ENCODE results near the gene CARNS1. TPM values are rescaled to one million over a fixed set of nuclear protein-coding genes. Genes with fewer than 3 reads are reported as not detected.
A peak's percentile ranks its signal among the peaks of the same experiment; 100 is the strongest.

Gene CARNS1
- total and polyA plus RNA-seq, 9 of the 15 experiments (the other 6 are each of a cell fraction or from before 2014, with no cell fraction given): 0.01 to 0.18 (median 0.06) TPM; not detected in 3

DNA sequence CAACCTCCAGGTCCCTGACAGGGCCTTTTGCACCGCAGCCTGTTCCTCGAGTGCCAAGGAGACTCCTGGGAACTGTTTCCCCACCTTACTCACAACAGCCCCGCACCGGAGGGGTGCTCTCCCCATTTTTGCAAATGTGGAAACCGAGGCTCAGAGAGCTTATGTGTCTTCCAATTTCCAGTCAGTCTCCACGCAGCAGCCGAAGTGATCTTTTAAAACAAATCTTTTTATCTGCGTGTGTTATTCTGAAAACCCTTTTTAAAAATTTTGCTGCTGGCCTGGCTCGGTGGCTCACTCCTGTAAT is 54.0 kb downstream of the CARNS1 start (continued):
- no peak for TF ChIP-seq REST (IDR thresholded peaks at IDR 0.05; ENCODE audit: borderline replicate concordance)
- TF ChIP-seq REST (CRISPR knock-in tag; IDR thresholded peaks at IDR 0.05; ENCODE audit: low read depth): 0 out of 2 replicates have a peak, but pooled peaks have one; percentile 15
- TF ChIP-seq, protein P1, sequence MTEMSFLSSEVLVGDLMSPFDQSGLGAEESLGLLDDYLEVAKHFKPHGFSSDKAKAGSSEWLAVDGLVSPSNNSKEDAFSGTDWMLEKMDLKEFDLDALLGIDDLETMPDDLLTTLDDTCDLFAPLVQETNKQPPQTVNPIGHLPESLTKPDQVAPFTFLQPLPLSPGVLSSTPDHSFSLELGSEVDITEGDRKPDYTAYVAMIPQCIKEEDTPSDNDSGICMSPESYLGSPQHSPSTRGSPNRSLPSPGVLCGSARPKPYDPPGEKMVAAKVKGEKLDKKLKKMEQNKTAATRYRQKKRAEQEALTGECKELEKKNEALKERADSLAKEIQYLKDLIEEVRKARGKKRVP (CRISPR knock-in tag; IDR thresholded peaks at IDR 0.05): 0 out of 2 replicates have a peak, but pooled peaks have one; percentile 26
- no peak for TF ChIP-seq KLF1 (tag; IDR thresholded peaks at IDR 0.05)
- no peak for TF ChIP-seq ZBTB26 (CRISPR knock-in tag; IDR thresholded peaks at IDR 0.05)
- peak; percentile 86; the same call in 1 of the 2 replicates for TF ChIP-seq ZFX (CRISPR knock-in tag; IDR thresholded peaks at IDR 0.05)
- TF ChIP-seq NR2C2 (CRISPR knock-in tag; IDR thresholded peaks at IDR 0.05): no peak
- 0 out of 2 replicates have a peak, but pooled peaks have one; percentile 3 for TF ChIP-seq NR2C2 (tag; IDR thresholded peaks at IDR 0.05)
- TF ChIP-seq FUS (optimal IDR thresholded peaks at IDR 0.05; ENCODE audit: low read depth, low read length): no peak
- no peak for TF ChIP-seq ILK (tag; IDR thresholded peaks at IDR 0.05; ENCODE audit: borderline replicate concordance, low read depth)
- peak; percentile 81; the same call in 1 of the 2 replicates for TF ChIP-seq ERF (CRISPR knock-in tag; IDR thresholded peaks at IDR 0.05)
- 0 out of 2 replicates have a peak, but pooled peaks have one; percentile 3 for TF ChIP-seq RB1 (IDR thresholded peaks at IDR 0.05; ENCODE audit: low read depth)
- TF ChIP-seq NFRKB (IDR thresholded peaks at IDR 0.05; ENCODE audit: low read depth): peak; percentile 55; the same call in 1 of the 2 replicates
- TF ChIP-seq HNRNPUL1 (IDR thresholded peaks at IDR 0.05; ENCODE audit: low read length): no peak
- TF ChIP-seq RNF2 (IDR thresholded peaks at IDR 0.05): 0 out of 2 replicates have a peak, but pooled peaks have one; percentile 5
- no peak for TF ChIP-seq HMGN3 (IDR thresholded peaks at IDR 0.05; ENCODE audit: borderline replicate concordance, extremely low read depth, insufficient read length, low read depth, low read length)
- no peak for TF ChIP-seq ETV5 (CRISPR knock-in tag; IDR thresholded peaks at IDR 0.05; ENCODE audit: low read depth)
- peak; percentile 58; the same call in 1 of the 2 replicates for TF ChIP-seq MTA1 (IDR thresholded peaks at IDR 0.05; ENCODE audit: borderline replicate concordance)

Data from K562 (cell line).